ENCODE results near the gene MAP3K14.
"Not testable (repeated sequence)": the region's sequence is repeated elsewhere in the genome, so short reads cannot be mapped to it uniquely, and the experiment has no call there.

Gene MAP3K14

GRCh38 chr17:45253879-45254278 lies 62.9 kb downstream of the MAP3K14 start:
- DNase-seq: no peak

DNA sequence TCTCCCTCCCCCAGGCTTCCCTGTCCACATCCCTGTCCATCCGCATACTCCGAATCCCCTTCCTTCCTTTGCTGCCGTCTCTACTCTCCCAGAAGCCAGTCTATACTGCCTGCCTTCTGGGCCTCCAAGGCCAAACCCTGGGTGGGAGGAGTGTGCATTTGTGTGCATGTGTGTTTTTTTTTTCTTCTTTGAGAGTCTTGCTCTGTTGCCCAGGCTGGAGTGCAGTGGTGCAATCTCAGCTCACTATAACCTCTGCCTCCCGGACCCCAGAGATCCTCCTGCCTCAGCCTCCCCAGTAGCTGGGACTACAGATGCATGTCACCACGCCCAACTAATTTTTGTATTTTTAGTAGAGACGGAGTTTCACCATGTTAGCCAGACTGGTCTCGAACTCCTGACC lies 63.6 kb downstream of the MAP3K14 start:
- DNase-seq: not testable (repeated sequence)

DNA sequence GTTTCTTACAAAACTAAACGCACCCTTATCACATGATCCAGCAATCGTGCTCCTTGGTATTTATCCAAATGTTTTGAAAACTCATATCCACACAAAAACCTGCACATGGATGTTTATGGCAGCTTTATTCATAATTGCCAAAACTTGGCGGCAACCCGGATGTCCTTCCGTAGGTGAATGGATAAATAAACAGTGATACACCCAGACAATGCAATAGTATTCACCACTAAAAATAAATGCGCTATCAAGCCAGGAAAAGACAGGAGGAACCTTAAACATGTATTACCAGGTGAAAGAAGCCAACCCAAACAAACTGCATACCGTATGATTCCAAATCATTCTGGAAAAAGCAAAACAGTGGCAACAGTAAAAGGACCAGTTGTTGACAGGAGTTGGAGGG lies 64.9 kb downstream of the MAP3K14 start:
- no peak for DNase-seq

DNA sequence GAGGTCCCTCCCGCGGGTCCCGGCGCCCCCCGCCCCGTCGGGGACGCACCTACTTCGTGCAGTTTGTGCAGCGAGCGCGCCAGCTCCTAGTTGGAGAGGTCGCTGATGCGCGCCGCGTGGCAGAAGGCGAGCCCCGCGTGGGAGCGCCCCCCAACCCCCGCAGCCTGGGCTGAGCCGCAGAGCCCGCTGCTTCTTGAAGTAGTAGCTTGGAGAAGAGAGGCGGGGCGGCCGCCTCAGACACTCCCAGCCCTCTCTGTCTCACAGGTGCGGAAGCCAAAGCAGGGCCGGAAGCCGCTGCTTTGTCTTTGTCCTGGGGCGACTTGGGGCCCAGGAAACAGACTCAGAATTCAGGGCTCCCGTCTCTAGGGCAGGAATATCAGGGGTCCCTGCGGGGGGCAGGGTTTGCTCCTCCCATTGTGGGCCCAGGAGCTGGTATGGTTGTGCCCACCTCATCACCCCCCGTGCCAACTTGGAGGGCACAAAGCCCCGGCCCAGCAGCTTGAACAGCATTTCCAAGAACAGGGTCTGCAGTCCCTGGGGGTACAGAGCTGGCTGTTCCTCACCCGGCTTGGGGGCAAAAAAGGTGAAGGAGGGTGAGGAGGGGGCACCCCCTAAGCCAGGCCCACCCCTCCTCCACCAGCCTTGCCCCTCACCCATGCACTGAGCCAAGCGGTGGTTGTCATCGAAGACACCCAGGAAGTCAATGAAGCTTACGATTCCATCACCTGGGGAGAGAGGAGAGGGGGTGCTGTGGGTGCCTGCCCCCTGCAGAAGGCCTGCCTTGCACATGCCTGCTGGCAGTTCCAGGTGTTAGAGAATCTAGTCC lies 68.5 kb downstream of the MAP3K14 start:
- no peak for DNase-seq

GRCh38 chr17:45247429-45248131 lies 69.2 kb downstream of the MAP3K14 start:
- peak in 4 of 14 donors; percentile 20 to 85 (median 40) for DNase-seq

GRCh38 chr17:45246861-45247428 lies 69.9 kb downstream of the MAP3K14 start:
- no peak for DNase-seq

GRCh38 chr17:45246338-45246737 lies 70.5 kb downstream of the MAP3K14 start:
- DNase-seq: no peak

DNA sequence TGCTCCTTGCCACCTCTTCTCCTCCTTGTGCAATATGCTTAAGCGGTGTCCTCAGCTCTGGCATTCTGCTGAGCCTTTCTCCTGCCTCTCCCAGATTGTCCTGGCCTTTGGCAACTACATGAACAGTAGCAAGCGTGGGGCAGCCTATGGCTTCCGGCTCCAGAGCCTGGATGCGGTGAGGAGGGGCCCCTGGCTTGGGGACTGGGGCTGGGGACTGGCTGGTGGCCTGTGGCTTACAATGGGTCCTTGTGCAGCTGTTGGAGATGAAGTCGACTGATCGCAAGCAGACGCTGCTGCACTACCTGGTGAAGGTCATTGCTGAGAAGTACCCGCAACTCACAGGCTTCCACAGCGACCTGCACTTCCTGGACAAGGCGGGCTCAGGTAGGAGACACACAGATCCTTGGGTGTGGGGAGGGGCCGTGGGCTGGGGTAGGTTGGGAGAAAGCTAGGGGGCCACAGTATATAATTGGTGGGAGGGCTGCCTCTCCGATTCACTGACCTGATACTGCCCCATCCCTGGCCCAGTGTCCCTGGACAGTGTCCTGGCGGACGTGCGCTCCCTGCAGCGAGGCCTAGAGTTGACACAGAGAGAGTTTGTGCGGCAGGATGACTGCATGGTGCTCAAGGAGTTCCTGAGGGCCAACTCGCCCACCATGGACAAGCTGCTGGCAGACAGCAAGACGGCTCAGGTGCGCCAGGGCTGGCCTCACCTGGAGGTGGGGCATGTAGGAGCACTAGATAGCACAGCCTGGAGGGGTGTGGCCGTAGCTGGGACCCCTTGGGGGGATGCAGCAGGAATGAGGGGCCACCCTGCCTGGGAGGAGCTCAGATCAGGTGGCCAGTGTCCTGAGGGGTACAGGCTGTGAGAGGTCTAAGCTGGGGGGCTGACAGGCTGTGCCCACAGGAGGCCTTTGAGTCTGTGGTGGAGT lies 71.8 kb downstream of the MAP3K14 start:
- no peak for DNase-seq

DNA sequence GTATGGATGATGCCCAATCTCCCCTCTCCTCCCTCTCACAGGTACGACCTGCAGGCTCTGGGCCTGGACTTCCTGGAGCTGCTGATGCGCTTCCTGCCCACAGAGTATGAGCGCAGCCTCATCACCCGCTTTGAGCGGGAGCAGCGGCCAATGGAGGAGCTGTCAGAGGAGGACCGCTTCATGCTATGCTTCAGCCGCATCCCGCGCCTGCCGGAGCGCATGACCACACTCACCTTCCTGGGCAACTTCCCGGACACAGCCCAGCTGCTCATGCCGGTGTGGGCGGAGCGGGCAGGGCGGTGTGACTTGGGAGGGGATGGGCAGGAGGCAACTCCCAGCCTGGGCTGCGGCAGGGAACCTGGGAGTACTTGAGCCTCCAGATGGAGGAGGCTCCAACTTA lies 73.1 kb downstream of the MAP3K14 start:
- DNase-seq: no peak

DNA sequence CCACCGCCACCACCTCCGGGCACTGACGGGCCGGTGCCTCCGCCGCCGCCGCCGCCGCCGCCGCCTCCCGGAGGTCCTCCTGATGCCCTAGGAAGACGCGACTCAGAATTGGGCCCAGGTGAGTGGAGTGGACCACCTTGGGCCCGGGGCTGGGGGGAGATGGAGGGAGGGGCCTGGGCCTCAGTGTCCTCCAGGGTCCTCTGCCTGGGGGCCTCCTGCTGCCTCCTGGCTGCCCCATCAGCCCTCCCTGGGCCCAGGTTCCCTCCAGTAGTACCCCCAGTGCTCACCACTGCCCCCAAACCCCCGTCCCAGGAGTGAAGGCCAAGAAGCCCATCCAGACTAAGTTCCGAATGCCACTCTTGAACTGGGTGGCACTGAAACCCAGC lies 74.8 kb downstream of the MAP3K14 start:
- peak in 1 of 14 donors; percentile 43 for DNase-seq

- DNase-seq: peak in 2 of 14 donors; percentile 32 to 81
Measured at GRCh38 chr17:45241328-45242028, 75.3 kb downstream of the MAP3K14 start.

- DNase-seq: peak in 1 of 14 donors; percentile 57
Measured at GRCh38 chr17:45240905-45241327, 75.9 kb downstream of the MAP3K14 start.

DNA sequence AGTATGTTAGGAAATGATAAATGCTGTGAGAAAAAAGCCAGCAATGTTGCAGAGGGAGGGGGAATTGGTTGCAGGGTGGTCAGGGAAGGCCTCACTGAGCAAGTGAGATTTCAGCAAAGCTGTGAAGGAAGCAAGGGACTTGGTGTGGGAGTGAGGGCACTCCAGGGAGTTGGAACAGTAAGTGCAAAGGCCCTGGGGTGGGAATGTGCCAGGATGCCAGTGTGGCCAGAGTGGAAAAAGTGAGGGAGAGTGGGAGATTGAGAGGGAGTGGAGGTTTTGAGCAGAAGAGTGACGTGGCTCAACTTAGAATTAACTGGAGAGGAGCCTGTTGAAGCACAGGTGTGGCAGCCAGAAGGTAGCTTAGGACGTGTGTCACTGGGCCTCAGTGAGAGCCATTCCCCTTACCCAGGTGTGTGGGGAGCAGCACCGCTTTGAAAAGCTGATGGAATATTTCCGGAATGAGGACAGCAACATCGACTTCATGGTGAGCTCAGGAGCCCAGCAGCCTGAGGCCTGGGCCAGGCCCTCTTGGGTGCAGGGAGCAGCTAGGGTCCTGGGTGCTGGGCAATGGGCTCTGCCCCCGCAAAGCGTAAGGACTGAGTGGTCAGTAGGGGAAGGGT lies 78.6 kb downstream of the MAP3K14 start:
- DNase-seq: no peak

DNA sequence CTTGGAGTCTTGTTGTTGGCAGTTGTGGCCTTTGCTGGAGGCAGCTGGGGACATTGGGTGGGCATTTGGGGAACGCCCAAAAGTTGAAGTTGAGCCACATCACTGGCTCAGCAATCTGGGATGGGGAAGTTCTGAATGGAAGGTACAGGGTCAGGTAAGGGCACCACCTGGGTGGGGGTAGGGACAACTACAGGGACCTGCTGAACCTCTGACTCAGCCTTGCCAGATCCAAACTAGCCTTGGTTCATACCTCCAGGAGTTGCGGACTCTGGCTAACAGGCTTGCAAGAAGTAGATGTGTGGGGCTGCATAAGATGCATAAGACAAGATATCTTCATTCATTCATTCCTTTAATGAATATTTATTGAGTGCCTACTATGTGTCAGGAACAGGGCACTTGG lies 79.1 kb downstream of the MAP3K14 start:
- DNase-seq: no peak

- DNase-seq: no peak
Measured at GRCh38 chr17:45236282-45236606, 80.6 kb downstream of the MAP3K14 start.

- DNase-seq: peak in 5 of 14 donors; percentile 6 to 36 (median 21)
Measured at GRCh38 chr17:45235416-45236281, 81.2 kb downstream of the MAP3K14 start.

DNA sequence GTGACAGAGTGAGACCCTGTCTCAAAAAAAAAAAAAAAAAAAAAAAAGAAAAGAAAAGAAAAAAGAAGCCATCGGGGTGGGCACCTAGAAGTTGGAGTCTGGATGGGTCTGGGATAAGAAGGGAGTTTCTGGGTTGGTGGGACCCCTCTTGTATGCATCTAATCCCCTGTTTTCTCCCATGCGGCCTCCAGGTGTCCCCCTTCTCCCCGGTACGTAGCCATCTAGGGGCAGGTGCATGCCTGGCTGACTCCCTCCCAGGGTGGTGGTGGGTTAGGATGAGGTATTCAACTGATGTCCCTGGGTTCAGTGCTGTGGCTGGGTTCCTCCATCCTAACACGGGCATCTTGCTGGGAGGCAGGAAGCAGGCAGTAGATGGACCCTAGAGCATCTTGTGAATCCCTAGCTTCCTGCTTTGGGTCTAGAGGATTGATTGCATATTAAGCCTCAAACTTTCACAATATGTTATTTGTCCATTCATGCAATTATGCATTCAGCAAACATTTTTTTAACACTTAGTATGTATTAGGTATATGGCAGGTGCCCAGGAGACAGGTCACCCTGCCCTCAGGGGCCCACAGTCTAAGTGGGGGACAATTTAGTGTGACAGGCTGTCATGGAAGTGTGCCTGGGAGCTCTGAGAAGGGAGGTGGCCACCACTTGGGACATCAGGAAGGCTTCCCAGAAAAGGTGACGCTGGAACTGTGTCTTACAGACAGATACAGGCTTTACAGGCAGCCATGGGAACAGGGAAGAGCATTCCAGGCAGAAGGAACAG lies 82.0 kb downstream of the MAP3K14 start:
- DNase-seq: no peak

GRCh38 chr17:45233423-45233924 lies 83.3 kb downstream of the MAP3K14 start:
- no peak for DNase-seq

Data from C1 segment of cervical spinal cord (tissue), 14 donors.